Femur (tissue), 1 donor: ENCODE data around the gene ANAPC5.

Source experiments
- DNase-seq: peaks from one replicate; pipeline ENCODE4 v3.0.0-alpha.2; 2017

ANAPC5 gene

GRCh38 chr12:121366063-121366459 lies 13.8 kb upstream of the ANAPC5 start:
- DNase-seq = no peak

- no peak for DNase-seq
Measured at GRCh38 chr12:121365416-121366062, 13.3 kb upstream of the ANAPC5 start.

- DNase-seq = no peak
Measured at GRCh38 chr12:121364683-121365121, 12.5 kb upstream of the ANAPC5 start.

- no peak for DNase-seq
Measured at GRCh38 chr12:121358073-121358472, 5.9 kb upstream of the ANAPC5 start.

GRCh38 chr12:121357331-121357730 lies 5.1 kb upstream of the ANAPC5 start:
- no peak for DNase-seq

GRCh38 chr12:121356657-121357056 lies 4.4 kb upstream of the ANAPC5 start:
- DNase-seq = no peak

GRCh38 chr12:121355818-121356217 lies 3.6 kb upstream of the ANAPC5 start:
- DNase-seq = no peak

- no peak for DNase-seq
Measured at GRCh38 chr12:121352682-121353018, 439 bp upstream of the ANAPC5 start.

- no peak for DNase-seq
Measured at GRCh38 chr12:121346747-121347146, 5.5 kb downstream of the ANAPC5 start.

GRCh38 chr12:121345151-121345815 lies 6.9 kb downstream of the ANAPC5 start:
- DNase-seq = no peak

GRCh38 chr12:121344506-121344905 lies 7.7 kb downstream of the ANAPC5 start:
- DNase-seq = no peak

- no peak for DNase-seq
Measured at GRCh38 chr12:121337416-121337815, 14.8 kb downstream of the ANAPC5 start.

GRCh38 chr12:121334513-121335343 lies 17.5 kb downstream of the ANAPC5 start:
- DNase-seq = no peak

GRCh38 chr12:121333747-121334146 lies 18.5 kb downstream of the ANAPC5 start:
- no peak for DNase-seq

GRCh38 chr12:121331248-121331647 lies 21.0 kb downstream of the ANAPC5 start:
- no peak for DNase-seq

GRCh38 chr12:121330692-121331091 lies 21.5 kb downstream of the ANAPC5 start:
- DNase-seq = no peak

- DNase-seq = no peak
Measured at GRCh38 chr12:121330195-121330594, 22.0 kb downstream of the ANAPC5 start.

- no peak for DNase-seq
Measured at GRCh38 chr12:121328620-121329019, 23.6 kb downstream of the ANAPC5 start.

- peak; percentile 48 for DNase-seq
Measured at GRCh38 chr12:121326996-121327674, 25.1 kb downstream of the ANAPC5 start.

- no peak for DNase-seq
Measured at GRCh38 chr12:121325922-121326396, 26.3 kb downstream of the ANAPC5 start.

- DNase-seq = no peak
Measured at GRCh38 chr12:121323908-121324307, 28.3 kb downstream of the ANAPC5 start.

- no peak for DNase-seq
Measured at GRCh38 chr12:121318121-121318520, 34.1 kb downstream of the ANAPC5 start.

GRCh38 chr12:121314431-121314830 lies 37.8 kb downstream of the ANAPC5 start:
- DNase-seq = no peak
